Measurements from ENCODE around the gene PIM2.
"Not testable (repeated sequence)": the region's sequence is repeated elsewhere in the genome, so short reads cannot be mapped to it uniquely, and the experiment has no call there.

The PIM2 gene

DNA sequence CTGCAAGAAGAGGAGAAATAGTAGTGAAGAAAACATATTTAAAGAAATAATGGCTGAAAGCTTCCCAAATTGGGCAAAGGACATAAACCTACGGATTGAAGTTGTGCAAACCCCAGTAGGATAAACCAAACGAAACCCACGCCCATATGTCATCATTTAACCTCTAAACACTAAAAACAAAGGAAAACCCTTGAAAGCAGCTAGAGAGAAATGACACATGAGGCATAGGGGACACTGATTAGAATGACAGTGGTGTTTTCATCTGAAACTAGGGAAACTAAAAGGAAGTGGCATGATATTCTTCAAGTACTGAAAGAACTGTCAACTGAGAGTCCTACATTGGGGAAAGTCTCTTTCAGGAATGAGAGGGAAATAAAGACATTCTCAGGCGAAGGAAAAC lies 41.9 kb downstream of the PIM2 start:
- not testable (repeated sequence) for DNase-seq (ENCODE audit: low read depth in 1 of 2, low spot score in 1 of 2)

DNA sequence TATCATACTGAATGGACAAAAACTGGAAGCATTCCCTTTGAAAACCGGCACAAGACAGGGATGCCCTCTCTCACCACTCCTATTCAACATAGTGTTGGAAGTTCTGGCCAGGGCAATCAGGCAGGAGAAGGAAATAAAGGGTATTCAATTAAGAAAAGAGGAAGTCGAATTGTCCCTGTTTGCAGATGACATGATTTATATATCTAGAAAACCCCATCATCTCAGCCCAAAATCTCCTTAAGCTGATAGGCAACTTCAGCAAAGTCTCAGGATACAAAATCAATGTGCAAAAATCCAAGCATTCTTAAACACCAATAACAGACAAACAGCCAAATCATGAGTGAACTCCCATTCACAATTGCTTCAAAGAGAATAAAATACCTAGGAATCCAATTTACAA lies 46.8 kb downstream of the PIM2 start:
- not testable (repeated sequence) for DNase-seq (ENCODE audit: low read depth in 1 of 2, low spot score in 1 of 2)

DNA sequence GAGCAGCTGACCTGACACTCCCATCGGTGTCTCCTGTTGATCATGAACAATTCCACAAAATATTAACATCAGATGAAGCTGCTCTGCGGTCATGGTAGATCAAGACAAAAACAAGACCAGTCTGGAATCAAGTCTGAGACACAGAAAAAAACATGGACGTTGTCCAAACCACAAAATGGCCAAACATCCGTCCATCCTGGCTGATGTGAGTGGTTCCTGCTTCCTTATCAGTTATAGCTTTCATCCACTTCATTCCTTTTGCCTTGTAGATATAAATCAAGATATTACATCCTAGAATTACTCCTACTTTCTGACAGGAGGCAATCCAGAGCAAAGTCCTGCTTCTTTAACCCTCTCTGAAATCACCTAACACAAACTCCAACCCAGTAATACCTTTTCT lies 54.6 kb downstream of the PIM2 start:
- no peak for DNase-seq (ENCODE audit: low read depth in 1 of 2, low spot score in 1 of 2)
